ENCODE data around the gene TECPR1. TPM values are rescaled to one million over a fixed set of nuclear protein-coding genes. Genes with fewer than 3 reads are reported as not detected.

TECPR1 gene
- total RNA-seq: 10 to 100 TPM; 16.1 to 32.4 (median 22.5) TPM

DNA sequence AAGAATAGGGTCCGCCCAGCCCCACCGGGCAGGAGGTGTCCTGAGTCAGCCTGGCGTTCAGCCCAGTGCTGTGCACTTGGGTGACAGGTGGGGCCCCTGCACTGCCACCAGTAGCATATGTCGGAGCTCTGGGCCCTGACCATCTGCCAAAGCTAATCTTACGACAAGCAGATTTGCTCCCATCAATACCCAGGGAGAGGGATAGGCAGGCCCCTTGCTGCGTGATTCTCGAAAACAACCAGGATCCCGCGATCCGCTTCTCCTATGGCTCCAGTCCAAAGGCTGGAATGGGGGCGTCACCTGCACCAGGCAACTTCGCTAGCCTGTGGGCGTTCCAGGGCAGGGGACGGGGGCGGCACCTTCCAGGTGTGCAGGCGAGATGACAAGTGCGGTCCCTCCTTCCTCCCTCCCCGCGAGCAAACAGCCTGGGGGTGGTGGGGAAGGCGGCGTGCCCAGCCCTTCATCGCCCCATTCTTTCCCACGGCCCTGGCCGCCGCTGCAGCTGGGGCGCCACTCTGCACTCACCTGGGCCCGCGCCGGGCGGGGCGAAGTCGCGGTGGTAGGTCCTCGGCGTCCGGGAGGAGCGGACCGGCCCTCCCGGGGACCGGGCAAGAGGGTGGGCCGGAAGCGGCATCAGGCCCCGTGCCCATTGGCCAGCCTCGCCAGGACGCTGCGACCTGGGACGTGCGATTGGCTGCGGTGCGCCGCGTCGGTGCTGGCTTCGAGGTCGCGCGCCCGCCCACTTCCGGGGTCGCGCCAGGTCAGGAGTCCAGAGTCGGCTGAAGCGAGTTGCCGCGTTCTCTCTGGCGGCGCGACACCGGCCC lies at the start of gene TECPR1:
Gene TECPR1, minus strand, starts transcription at position 632 of the 824 bp plus-strand sequence. CDS start 6,086 bp downstream, outside the sequence.
- DNase-seq (ENCODE audit: extremely low spot score): peak; percentile 98
- TF ChIP-seq, protein P1, sequence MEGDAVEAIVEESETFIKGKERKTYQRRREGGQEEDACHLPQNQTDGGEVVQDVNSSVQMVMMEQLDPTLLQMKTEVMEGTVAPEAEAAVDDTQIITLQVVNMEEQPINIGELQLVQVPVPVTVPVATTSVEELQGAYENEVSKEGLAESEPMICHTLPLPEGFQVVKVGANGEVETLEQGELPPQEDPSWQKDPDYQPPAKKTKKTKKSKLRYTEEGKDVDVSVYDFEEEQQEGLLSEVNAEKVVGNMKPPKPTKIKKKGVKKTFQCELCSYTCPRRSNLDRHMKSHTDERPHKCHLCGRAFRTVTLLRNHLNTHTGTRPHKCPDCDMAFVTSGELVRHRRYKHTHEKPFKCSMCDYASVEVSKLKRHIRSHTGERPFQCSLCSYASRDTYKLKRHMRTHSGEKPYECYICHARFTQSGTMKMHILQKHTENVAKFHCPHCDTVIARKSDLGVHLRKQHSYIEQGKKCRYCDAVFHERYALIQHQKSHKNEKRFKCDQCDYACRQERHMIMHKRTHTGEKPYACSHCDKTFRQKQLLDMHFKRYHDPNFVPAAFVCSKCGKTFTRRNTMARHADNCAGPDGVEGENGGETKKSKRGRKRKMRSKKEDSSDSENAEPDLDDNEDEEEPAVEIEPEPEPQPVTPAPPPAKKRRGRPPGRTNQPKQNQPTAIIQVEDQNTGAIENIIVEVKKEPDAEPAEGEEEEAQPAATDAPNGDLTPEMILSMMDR (IDR thresholded peaks at IDR 0.05): no peak
- peak; percentile 81 to 86 for TF ChIP-seq POLR2AphosphoS5 (IDR thresholded peaks at IDR 0.05)
- Histone ChIP-seq H3K27ac (replicated peaks in 1 of 4) (peak within 1 kb of the TSS; percentile 78 to 91 (median 85)), H3K27me3 (no peaks in the 10 kb centered on the region), H3K36me3 (peaks cover 1 to 28% (median 9%) of the 10 kb centered on the region in 4 donors), H3K9me3 (no peaks in the 10 kb centered on the region), H3K4me3 (peak within 1 kb of the TSS; percentile 81 to 93 (median 87)), H3K4me1 (peaks cover 31 to 51% (median 44%) of the 10 kb centered on the region in 4 donors)
- under 1% methylated on average over 23 of the region's 69 CpGs for WGBS
- intact Hi-C loops (cut with DNase I): no loop called here

DNA sequence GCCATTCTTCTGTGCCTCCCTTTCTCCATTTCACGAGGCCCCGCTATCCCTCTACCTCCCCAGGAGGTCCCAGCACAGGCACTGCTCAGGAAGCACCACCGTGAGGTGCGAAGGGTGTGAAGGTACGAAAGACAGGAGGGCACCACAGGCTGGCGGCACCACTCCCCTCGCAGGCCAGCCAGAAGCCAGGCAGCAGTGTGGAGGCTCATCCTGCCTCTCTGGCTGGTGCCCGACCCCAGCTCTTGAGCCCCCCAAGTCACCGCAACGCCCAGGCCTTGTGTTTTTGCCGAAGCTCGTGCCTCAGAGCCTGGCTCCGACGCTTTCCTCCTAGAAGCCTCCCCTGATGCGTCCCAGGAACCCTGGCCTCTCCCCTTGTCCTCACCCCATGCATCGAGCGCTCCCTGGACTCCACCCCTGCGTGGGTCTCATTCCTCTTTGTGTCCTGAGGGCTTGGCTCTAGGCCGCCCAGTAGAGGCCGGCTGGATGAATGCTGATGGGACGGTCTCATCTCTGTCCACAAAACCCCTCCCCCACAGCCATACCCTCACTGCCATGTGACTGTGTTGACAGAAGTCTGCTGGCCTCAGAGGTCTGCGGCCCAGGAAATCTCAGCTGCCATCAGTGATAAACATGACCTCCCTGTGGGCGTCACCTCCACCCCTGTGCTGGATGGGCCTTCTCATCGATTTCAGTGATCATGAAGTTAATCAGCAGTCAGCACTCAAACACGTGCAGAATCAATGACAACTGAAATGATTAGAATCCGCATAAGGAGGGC lies 48.8 kb upstream of the TECPR1 start:
- intact Hi-C loops (cut with DNase I): no loop called here
- TF ChIP-seq, protein P1 (IDR thresholded peaks at IDR 0.05): no peak
- no peak for TF ChIP-seq POLR2AphosphoS5 (IDR thresholded peaks at IDR 0.05)
- TF ChIP-seq EP300 (IDR thresholded peaks at IDR 0.05): no peak
- TF ChIP-seq POLR2A (IDR thresholded peaks at IDR 0.05; ENCODE audit: low read depth): no peak
- Histone ChIP-seq H3K4me3 (no peak overlapping the region), H3K27me3 (no peaks in the 10 kb centered on the region), H3K4me1 (peaks cover 0 to 8% (median 3%) of the 10 kb centered on the region in 4 donors), H3K27ac (replicated peaks in 1 of 4) (no peak overlapping the region), H3K36me3 (peaks cover 0 to 39% (median 8%) of the 10 kb centered on the region in 4 donors), H3K9me3 (no peaks in the 10 kb centered on the region)
- WGBS: 85% methylated on average over 18 of the region's 26 CpGs
- DNase-seq (ENCODE audit: extremely low spot score): no peak

GRCh38 chr7:98297626-98298286 lies 45.7 kb upstream of the TECPR1 start:
- TF ChIP-seq, protein P1 (IDR thresholded peaks at IDR 0.05): no peak
- TF ChIP-seq EP300 (IDR thresholded peaks at IDR 0.05) (no peak), POLR2A (IDR thresholded peaks at IDR 0.05; ENCODE audit: low read depth) (no peak), POLR2AphosphoS5 (IDR thresholded peaks at IDR 0.05) (no peak)
- intact Hi-C loops (cut with DNase I): no loop called here
- 59% methylated on average over 21 of the region's 21 CpGs for WGBS
- Histone ChIP-seq H3K9me3 (no peaks in the 10 kb centered on the region), H3K4me3 (no peak overlapping the region), H3K4me1 (peaks cover 0 to 18% (median 9%) of the 10 kb centered on the region in 4 donors), H3K27ac (replicated peaks in 1 of 4) (no peak overlapping the region), H3K27me3 (no peaks in the 10 kb centered on the region), H3K36me3 (peaks cover 4 to 58% (median 28%) of the 10 kb centered on the region in 4 donors)
- no peak for DNase-seq (ENCODE audit: extremely low spot score)

- intact Hi-C loops (cut with DNase I): no loop called here
- no peak for DNase-seq (ENCODE audit: extremely low spot score)
- Histone ChIP-seq H3K27ac (replicated peaks in 1 of 4) (no peak overlapping the region), H3K4me1 (peaks cover 0 to 18% (median 12%) of the 10 kb centered on the region in 4 donors), H3K36me3 (peaks cover 12 to 66% (median 36%) of the 10 kb centered on the region in 4 donors), H3K4me3 (no peak overlapping the region), H3K9me3 (no peaks in the 10 kb centered on the region), H3K27me3 (no peaks in the 10 kb centered on the region)
- TF ChIP-seq EP300 (IDR thresholded peaks at IDR 0.05): no peak
- TF ChIP-seq, protein P1 (IDR thresholded peaks at IDR 0.05): no peak
- TF ChIP-seq POLR2AphosphoS5 (IDR thresholded peaks at IDR 0.05): no peak
- no peak for TF ChIP-seq POLR2A (IDR thresholded peaks at IDR 0.05; ENCODE audit: low read depth)
- WGBS: 84% methylated on average over 8 of the region's 12 CpGs
These were observed 44.8 kb upstream of the TECPR1 start for GRCh38 chr7:98296833-98297232.
